Brain microvascular endothelial cell (primary cell): ENCODE data around the gene C22orf39.

Source experiments
- DNase-seq: peaks from one replicate; pipeline ENCODE4 v3.0.0-alpha.2; 2020
- H3K27ac ChIP-seq: fragments of 250-450 bp; sonication (Bioruptor Pico); 2 replicates; pipeline ENCODE4 v1.5.1; 2020; ENCODE audit warnings: mild to moderate bottlenecking, moderate library complexity
- H3K27me3 ChIP-seq: fragments of 250-450 bp; sonication (Bioruptor Pico); replicated peaks from 2 replicates; pipeline ENCODE4 v1.5.1; 2020; ENCODE audit warnings: mild to moderate bottlenecking
- H3K36me3 ChIP-seq: fragments of 250-450 bp; sonication (Bioruptor Pico); replicated peaks from 2 replicates; pipeline ENCODE4 v1.5.1; 2020; ENCODE audit warnings: mild to moderate bottlenecking
- H3K4me3 ChIP-seq: 2 replicates; pipeline ENCODE4 v1.5.1; 2011; ENCODE audit warnings: low read depth, mild to moderate bottlenecking, control low read depth, low read length, moderate library complexity
- in situ Hi-C: cut with HindIII; loops from 2 replicates; pipeline ENCODE4 v1.10.0; 2017; ENCODE audit warnings: low sequenced_read_pairs, low pct_ligation_motif_present
- TF ChIP-seq, protein P1 (sequence below): IDR thresholded peaks from 2 replicates; pipeline ENCODE4 v1.5.1; 2011; ENCODE audit warnings: low read depth, mild to moderate bottlenecking, moderate library complexity, low read length, control low read depth, inconsistent platforms; ENCODE audit errors: missing control alignments

The C22orf39 gene

GRCh38 chr22:19434401-19434800 lies 13.1 kb downstream of the C22orf39 start:
- in situ Hi-C loops = no loop called here
- H3K4me3 ChIP-seq = no peak overlapping the region
- TF ChIP-seq, protein P1, sequence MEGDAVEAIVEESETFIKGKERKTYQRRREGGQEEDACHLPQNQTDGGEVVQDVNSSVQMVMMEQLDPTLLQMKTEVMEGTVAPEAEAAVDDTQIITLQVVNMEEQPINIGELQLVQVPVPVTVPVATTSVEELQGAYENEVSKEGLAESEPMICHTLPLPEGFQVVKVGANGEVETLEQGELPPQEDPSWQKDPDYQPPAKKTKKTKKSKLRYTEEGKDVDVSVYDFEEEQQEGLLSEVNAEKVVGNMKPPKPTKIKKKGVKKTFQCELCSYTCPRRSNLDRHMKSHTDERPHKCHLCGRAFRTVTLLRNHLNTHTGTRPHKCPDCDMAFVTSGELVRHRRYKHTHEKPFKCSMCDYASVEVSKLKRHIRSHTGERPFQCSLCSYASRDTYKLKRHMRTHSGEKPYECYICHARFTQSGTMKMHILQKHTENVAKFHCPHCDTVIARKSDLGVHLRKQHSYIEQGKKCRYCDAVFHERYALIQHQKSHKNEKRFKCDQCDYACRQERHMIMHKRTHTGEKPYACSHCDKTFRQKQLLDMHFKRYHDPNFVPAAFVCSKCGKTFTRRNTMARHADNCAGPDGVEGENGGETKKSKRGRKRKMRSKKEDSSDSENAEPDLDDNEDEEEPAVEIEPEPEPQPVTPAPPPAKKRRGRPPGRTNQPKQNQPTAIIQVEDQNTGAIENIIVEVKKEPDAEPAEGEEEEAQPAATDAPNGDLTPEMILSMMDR = no peak
- no peak for DNase-seq
- no peak overlapping the region for H3K27ac ChIP-seq
- H3K36me3 ChIP-seq = peaks cover 14% of the 10 kb centered on the region
- H3K27me3 ChIP-seq = no peaks in the 10 kb centered on the region

- DNase-seq = peak; percentile 85
- H3K27me3 ChIP-seq = no peaks in the 10 kb centered on the region
- in situ Hi-C loops = no loop called here
- TF ChIP-seq, protein P1 = no peak
- H3K36me3 ChIP-seq = peaks cover 14% of the 10 kb centered on the region
- peak within 1 kb of the TSS; percentile 96 for H3K27ac ChIP-seq
- peak within 1 kb of the TSS; percentile 88 for H3K4me3 ChIP-seq
These were observed 15.2 kb downstream of the C22orf39 start, which contains the start of gene MRPL40 for GRCh38 chr22:19432133-19432851. Gene MRPL40, plus strand, starts transcription at chr22:19432545. Its CDS starts 10 bp downstream, at chr22:19432555.

DNA sequence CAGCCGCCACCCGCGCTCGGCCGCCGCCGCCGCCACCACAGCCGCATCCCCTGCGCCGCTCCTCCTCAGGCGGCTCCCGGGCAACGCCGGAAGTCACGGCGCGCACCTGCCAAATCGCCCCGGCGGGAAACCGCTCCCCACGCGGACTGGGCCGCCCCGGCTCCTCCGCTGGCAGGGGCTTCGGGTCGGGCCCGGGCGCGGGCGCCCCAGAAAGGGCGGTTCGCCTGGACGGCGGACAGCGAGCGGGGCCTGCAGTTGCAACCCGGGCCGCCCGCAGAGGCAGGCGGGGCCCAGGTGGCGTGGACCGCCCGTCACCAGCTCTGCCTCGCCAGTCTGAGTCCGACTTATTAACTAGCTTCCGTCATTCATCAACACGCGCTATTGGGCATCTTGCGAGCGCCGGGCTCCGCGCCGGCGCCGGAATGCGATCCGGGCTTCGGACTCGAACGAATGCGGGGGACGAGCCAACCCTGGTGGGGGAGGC lies 15.8 kb downstream of the C22orf39 start, which contains the start of gene HIRA:
Gene HIRA, minus strand, starts transcription at position 85 of the 484 bp plus-strand sequence. CDS start 257 bp downstream, outside the sequence.
- H3K36me3 ChIP-seq = peaks cover 11% of the 10 kb centered on the region
- in situ Hi-C loops = no loop called here
- TF ChIP-seq, protein P1 = no peak
- H3K27ac ChIP-seq = peak within 1 kb of the TSS; percentile 96
- DNase-seq = peak; percentile 67
- peak within 1 kb of the TSS; percentile 88 for H3K4me3 ChIP-seq
- no peaks in the 10 kb centered on the region for H3K27me3 ChIP-seq

- TF ChIP-seq, protein P1 = peak; percentile 49
- H3K27me3 ChIP-seq = no peaks in the 10 kb centered on the region
- in situ Hi-C loops = no loop called here
- H3K27ac ChIP-seq = peak overlapping the region; percentile 80
- no peak for DNase-seq
- peaks cover 11% of the 10 kb centered on the region for H3K36me3 ChIP-seq
- peak overlapping the region; percentile 88 for H3K4me3 ChIP-seq
These were observed 16.5 kb downstream of the C22orf39 start for GRCh38 chr22:19430890-19431541.

DNA sequence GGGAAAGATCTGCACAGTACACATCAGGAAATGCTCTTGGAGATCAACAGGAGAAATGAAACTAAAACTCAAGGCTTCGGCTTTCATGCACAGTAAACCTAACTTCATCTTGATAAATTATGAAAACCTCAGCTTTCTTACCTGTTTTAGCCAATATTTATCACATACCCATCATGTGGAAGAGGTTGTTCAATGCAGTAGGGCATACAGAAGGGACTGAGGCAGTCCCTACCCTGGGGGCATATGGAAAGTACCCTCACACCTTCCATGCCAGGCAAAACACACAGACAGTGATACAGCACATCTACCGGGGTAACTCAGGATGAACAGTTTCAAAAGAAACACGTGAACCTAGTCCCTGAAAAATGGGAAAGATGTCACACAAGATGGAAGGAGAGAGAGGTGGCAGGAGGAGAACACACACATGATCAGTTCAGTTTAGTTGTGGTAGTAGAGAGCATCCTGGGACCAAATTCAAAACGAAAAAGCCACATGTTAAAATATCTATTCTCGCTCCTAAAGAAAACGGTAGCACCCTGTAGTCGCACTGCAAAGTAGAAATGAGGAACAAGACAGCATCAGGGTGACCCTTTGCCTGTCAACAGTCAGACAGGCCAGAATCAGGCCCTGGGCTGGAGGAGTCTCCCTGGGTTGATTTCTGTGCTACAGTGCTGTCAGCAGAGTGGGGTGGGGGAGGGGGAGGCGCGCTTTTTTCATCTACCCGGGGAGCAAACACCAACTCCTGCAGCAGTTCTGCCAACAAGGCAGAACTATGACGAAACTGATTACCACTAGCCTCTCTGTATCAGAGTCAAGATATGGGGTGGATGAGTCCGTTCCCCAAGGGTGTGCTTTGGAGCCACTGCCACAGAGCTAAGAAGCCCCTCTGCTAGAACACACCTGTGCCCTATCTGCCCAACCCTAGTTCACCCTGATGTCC lies 17.3 kb downstream of the C22orf39 start:
- in situ Hi-C loops = no loop called here
- Histone ChIP-seq H3K27me3 (no peaks in the 10 kb centered on the region), H3K36me3 (peaks cover 7% of the 10 kb centered on the region), H3K4me3 (peak overlapping the region; percentile 88), H3K27ac (peak overlapping the region; percentile 80)
- peak; percentile 60 for DNase-seq
- TF ChIP-seq, protein P1 = no peak
